ENCODE results near the gene ATF7IP.

DNA sequence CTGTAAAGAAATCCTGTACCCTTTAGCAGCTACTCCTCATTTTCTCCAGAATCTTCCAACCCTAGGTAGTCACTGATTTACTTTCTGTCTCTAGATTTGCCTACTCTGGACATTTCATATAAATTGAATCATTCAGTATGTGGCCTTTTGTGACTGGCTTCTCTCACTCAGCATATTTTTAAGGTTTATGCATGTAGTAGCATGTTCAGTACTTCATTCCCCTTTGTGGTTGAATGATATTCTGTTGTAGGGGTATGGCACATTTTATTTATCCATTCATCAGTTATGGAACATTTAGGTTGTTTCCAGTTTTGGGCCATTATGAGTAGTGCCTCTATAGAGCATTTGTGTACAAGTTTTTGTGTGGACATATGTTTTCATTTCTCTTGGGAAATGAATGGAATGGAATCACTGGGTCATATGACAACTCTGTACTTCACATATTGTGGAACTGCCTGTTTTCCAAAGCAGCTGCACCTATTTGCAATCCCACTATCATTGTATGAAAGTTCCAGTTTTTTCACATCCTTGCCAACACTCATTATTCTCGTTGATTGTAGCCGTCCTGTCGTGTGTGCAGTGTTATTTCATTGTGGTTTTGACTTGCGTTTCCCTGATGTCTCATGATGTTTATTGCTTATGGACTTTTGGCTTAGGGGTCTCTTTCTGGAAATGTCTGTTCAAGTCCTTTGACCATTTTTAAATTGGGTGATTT is 57.2 kb downstream of the ATF7IP start:
- no peak for TF ChIP-seq MEIS1 (CRISPR knock-in tag; IDR thresholded peaks at IDR 0.05; ENCODE audit: borderline replicate concordance)
- TF ChIP-seq ZBTB7A (tag by site-specific recombination; IDR thresholded peaks at IDR 0.05; ENCODE audit: low read depth) = no peak
- TF ChIP-seq, protein P1, sequence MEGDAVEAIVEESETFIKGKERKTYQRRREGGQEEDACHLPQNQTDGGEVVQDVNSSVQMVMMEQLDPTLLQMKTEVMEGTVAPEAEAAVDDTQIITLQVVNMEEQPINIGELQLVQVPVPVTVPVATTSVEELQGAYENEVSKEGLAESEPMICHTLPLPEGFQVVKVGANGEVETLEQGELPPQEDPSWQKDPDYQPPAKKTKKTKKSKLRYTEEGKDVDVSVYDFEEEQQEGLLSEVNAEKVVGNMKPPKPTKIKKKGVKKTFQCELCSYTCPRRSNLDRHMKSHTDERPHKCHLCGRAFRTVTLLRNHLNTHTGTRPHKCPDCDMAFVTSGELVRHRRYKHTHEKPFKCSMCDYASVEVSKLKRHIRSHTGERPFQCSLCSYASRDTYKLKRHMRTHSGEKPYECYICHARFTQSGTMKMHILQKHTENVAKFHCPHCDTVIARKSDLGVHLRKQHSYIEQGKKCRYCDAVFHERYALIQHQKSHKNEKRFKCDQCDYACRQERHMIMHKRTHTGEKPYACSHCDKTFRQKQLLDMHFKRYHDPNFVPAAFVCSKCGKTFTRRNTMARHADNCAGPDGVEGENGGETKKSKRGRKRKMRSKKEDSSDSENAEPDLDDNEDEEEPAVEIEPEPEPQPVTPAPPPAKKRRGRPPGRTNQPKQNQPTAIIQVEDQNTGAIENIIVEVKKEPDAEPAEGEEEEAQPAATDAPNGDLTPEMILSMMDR (tag by site-specific recombination; IDR thresholded peaks at IDR 0.05) = no peak
